Ovary (tissue), 9 donors: Measurements from ENCODE around the gene RFX4. TPM values are rescaled to one million over a fixed set of nuclear protein-coding genes. Genes with fewer than 3 reads are reported as not detected.
A peak's percentile ranks its signal among the peaks of the same experiment; 100 is the strongest.

Source experiments
- DNase-seq, 5 donors: peaks; one replicate each; pipeline ENCODE4 v3.0.0-alpha.2; 2019 to 2020
- H3K27ac ChIP-seq, 2 donors: fragments of 200-600 bp; one replicate each; pipeline versions ENCODE4 v1.5.1 to v1.8.0; 2019 to 2022
- H3K27me3 ChIP-seq: fragments of 200-600 bp; one replicate; pipeline ENCODE4 v1.8.0; 2022
- H3K36me3 ChIP-seq: fragments of 200-600 bp; sonication (generic); one replicate; pipeline ENCODE4 v1.5.1; 2019
- H3K4me1 ChIP-seq: one replicate; pipeline ENCODE4 v1.8.1; 2013; ENCODE audit warnings: mild to moderate bottlenecking, moderate library complexity; ENCODE audit not compliant: insufficient read depth
- H3K4me3 ChIP-seq: fragments of 200-600 bp; sonication (generic); one replicate; pipeline ENCODE4 v1.5.1; 2017
- H3K9me3 ChIP-seq, 2 donors: fragments of 200-600 bp in 1 of 2; sonication (generic) in 1 of 2; one replicate each; pipeline versions ENCODE4 v1.5.1 to v1.8.1; 2013 to 2019; ENCODE audit warnings: mild to moderate bottlenecking in 1 of 2, moderate library complexity in 1 of 2
- EP300 ChIP-seq: sonication (generic); formaldehyde crosslinking; IDR thresholded peaks from one replicate; pipeline ENCODE4 v1.6.1; 2017; ENCODE audit warnings: antibody characterized with exemption
- POLR2A ChIP-seq: fragments of 450-650 bp; IDR thresholded peaks from one replicate; pipeline ENCODE4 v1.6.1; 2017; ENCODE audit warnings: antibody characterized with exemption, mild to moderate bottlenecking, moderate library complexity
- WGBS, 3 donors: extraction: QIAGEN DNeasy Blood & Tissue Kit in 1 of 3; methylation state at CpG; one replicate each; pipeline versions ENCODE4 v1.1.5 to v1.1.7; 2013 to 2017; 5-methylcytosine and 5-hydroxymethylcytosine counted together
- intact Hi-C, 4 donors: fragments of 100-400 bp; cut with DNase I; formaldehyde crosslinking; loops; one replicate each; pipeline versions ENCODE4 v1.11.0 to v1.15.1; 2022 to 2023
- polyA plus RNA-seq, 2 donors: library from polyadenylated mRNA; stranded (reverse); fragments of 200-250 nt in 1 of 2; fragments of 350-450 nt in 1 of 2; fragmentation: Illumina TruSeq in 1 of 2; extraction: RNeasy Lipid Tissue Mini Kit (QIAGEN cat#74804) in 1 of 2; gene quantifications; one replicate each; pipeline ENCODE4 v1.2.3, GENCODE V29; 2013 to 2014
- total RNA-seq, 7 donors: library from RNA; depleted of rRNA in 2 of 7; stranded (reverse); fragments of >200 nt in 2 of 7; fragmentation: NEBNext Ultra II Directional in 3 of 7; extraction: Animal tissue kit (Norgen Biotek cat#: 25700) in 3 of 7; gene quantifications; one replicate each; pipeline versions ENCODE4 v1.1.0 to v1.2.4, GENCODE V29; 2016 to 2023
- TF ChIP-seq, protein P1 (sequence below), 3 donors: fragments of 450-650 bp in 2 of 3; fragments of 200-600 bp in 1 of 3; IDR thresholded peaks; one replicate each; pipeline versions ENCODE4 v1.5.1 to v1.8.0; 2016 to 2022; ENCODE audit warnings: antibody characterized with exemption in 3 of 3, mild to moderate bottlenecking in 1 of 3
- donor health status: DM: no; HTN: no; CAD: no; lungs with moderate emphysema.
- donor health status: DM: no; HTN: no; CAD: no.
- donor health status: Bipolar disorder and iron deficiency.
- donor health status: DM: yes; HTN: yes; CAD: no.
- donor health status: DM: no; HTN: no; CAD: no.
- donor health status: DM: yes; HTN: yes; CAD: no.

The RFX4 gene
- total and polyA plus RNA-seq, 9 donors: 0.30 TPM; not detected in 8

DNA sequence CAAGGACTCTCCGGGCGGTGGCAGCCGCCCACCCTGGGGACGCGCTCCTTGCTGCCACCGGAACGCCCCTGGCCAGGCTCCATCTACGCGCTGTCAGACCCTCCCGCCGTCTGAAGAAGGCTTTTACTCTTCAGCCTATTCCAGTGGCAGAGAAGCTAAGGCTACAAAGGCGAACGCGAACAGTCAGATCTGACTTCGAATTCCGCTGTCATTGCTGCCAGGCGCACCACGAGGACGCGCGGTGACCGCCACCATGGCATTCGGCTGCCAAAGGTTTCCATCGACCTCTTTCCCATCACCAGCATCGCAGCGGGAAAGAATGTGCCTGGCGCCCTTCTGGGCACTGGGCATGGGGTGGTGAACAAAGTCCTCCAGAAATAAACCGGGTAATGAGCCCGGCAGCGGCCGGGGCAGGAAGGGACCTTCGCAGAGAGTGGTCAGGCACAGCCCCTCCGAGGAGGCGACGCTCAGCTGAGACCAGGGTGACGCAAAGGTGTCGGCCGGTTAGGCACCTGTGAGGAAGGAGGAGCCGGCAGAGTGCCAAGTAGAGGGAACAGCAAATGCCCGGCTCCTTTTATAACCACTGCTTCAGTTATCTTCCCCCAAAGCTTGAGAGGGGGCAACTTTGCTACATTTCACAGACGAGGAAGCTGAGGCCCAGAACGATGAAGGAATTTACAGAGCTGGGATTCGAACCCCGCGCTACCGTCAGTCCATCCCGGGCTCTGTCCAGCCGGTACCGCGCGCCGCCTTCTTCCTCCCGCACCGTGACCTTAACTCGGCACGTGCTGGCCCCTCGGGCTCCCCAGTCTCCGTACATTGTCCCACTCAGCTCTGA lies 1.9 kb upstream of the RFX4 start:
- Histone ChIP-seq H3K27me3 (peaks cover 7% of the 10 kb centered on the region), H3K4me3 (no peak overlapping the region), H3K27ac (no peak overlapping the region), H3K9me3 (no peaks in the 10 kb centered on the region), H3K36me3 (no peaks in the 10 kb centered on the region), H3K4me1 (peaks cover 5% of the 10 kb centered on the region)
- DNase-seq: no peak
- WGBS, 3 donors: 3 to 6% (median 4%) methylated on average over 52 to 58 of the region's 58 CpGs
- intact Hi-C loops: no loop called here
- TF ChIP-seq POLR2A (no peak), EP300 (no peak)
- TF ChIP-seq, protein P1, sequence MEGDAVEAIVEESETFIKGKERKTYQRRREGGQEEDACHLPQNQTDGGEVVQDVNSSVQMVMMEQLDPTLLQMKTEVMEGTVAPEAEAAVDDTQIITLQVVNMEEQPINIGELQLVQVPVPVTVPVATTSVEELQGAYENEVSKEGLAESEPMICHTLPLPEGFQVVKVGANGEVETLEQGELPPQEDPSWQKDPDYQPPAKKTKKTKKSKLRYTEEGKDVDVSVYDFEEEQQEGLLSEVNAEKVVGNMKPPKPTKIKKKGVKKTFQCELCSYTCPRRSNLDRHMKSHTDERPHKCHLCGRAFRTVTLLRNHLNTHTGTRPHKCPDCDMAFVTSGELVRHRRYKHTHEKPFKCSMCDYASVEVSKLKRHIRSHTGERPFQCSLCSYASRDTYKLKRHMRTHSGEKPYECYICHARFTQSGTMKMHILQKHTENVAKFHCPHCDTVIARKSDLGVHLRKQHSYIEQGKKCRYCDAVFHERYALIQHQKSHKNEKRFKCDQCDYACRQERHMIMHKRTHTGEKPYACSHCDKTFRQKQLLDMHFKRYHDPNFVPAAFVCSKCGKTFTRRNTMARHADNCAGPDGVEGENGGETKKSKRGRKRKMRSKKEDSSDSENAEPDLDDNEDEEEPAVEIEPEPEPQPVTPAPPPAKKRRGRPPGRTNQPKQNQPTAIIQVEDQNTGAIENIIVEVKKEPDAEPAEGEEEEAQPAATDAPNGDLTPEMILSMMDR (IDR thresholded peaks at IDR 0.05): no peak

DNA sequence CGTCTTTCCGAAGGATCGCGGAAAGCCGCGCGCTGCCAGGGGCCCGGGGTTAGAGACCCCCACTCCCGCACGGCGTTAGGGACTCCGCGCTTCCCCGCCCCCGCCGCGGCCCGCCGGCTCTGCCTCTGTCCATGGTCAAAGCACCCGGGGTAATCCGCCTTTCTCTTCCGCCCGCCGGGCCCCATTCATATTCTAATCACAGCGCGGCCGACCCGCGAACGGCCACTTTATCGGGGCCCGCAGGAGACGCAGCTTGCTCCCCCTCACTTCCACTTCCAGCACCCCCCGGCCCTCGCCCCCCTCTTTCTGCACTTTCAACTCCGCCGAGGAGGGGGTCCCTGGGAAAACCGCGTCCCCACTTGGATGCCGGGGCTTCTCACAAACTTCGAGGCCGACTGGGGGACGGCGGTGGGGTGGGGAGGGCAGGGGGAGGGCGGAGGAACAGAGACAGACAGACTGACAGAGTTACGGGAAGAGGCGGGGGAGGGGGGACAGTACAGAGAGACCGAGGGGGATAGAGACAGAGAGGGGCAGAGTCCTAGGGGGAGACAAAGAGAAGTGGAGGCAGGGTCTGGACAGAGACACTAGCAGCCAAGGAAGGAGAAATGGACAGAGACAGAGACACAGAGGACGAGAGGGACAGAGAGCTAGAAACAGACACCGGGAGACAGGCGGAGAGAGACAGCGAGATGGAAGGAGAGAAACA lies 1.1 kb upstream of the RFX4 start:
- H3K4me3 ChIP-seq: no peak overlapping the region
- TF ChIP-seq EP300: no peak
- no peak for TF ChIP-seq POLR2A
- TF ChIP-seq, protein P1 (IDR thresholded peaks at IDR 0.05): no peak
- H3K9me3 ChIP-seq: no peaks in the 10 kb centered on the region
- peaks cover 6% of the 10 kb centered on the region for H3K4me1 ChIP-seq
- H3K27me3 ChIP-seq: peaks cover 7% of the 10 kb centered on the region
- intact Hi-C loops: no loop called here
- DNase-seq: no peak
- no peak overlapping the region for H3K27ac ChIP-seq
- no peaks in the 10 kb centered on the region for H3K36me3 ChIP-seq
- 1 to 2% (median 1%) methylated on average over 52 of the region's 52 CpGs for WGBS, 3 donors

DNA sequence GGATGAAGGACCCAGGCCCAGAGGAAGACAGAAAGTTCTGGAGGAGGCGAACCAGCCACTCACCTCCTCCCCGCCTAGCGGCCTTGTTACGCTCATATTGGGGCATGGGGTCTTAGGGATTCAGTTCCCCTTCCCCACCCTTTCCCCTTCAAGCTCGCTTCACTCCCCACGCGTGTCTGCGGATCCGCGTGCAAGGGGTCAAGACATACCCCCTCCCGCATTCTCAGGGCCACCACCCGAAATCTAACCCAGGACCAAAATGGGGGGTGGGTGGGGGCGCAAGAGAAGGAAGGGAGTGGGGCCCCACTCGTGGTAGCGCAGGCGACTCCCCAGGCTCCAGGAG lies 584 bp upstream of the RFX4 start:
- peaks cover 9% of the 10 kb centered on the region for H3K4me1 ChIP-seq
- intact Hi-C loops: no loop called here
- TF ChIP-seq EP300 (no peak), POLR2A (no peak)
- TF ChIP-seq, protein P1 (IDR thresholded peaks at IDR 0.05): no peak
- H3K4me3 ChIP-seq: no peak overlapping the region
- no peak for DNase-seq
- no peak overlapping the region for H3K27ac ChIP-seq
- H3K36me3 ChIP-seq: no peaks in the 10 kb centered on the region
- 3 to 5% (median 5%) methylated on average over 16 of the region's 16 CpGs for WGBS, 3 donors
- peaks cover 7% of the 10 kb centered on the region for H3K27me3 ChIP-seq
- no peaks in the 10 kb centered on the region for H3K9me3 ChIP-seq

DNA sequence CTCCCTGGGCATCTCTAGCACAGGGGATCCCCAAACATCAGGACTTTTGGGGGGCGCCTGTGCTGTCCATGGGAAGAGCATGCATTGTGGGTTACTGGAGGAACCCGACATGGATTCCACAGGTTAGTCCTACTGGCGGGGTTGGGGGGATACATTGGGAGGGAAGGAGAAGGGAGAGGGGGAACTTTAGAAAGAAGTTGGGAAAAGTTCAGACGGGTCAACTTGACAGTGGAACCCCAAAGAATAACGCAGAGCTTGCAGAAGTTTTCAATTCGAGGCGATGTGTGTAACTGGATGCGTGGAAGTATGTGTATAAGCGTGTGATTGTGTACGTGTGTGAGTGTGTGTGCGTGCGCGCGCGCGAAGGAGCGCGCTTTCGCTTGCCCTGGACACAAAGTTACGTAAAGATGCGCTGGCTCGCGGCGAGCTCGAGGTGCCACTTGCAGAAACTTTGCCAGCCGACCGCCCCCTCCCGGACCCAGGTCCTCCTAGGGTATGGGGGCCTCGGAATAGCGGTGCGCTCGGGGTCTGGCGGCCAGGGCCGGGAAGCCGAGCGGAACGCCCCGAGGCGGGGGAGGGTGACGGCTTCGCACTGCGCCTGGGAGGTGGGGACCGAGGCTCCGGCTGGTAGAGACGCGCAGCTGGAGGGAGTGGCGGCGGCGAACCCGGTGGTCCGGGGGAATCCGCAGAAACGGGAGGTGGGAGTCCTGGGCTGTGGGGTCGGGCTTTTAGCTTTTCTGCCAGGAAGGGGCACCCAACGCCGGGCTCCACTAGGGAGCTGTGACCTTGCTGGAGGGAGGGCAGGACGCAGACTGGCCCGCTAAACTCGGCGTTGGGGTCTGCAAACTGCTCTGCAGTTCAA lies 669 bp downstream of the RFX4 start:
- no peaks in the 10 kb centered on the region for H3K9me3 ChIP-seq
- H3K36me3 ChIP-seq: no peaks in the 10 kb centered on the region
- intact Hi-C loops: no loop called here
- 1 to 2% (median 1%) methylated on average over 60 of the region's 60 CpGs for WGBS, 3 donors
- peak overlapping the region; percentile 27 for H3K4me3 ChIP-seq
- no peak overlapping the region for H3K27ac ChIP-seq
- no peak for DNase-seq
- H3K27me3 ChIP-seq: peaks cover 7% of the 10 kb centered on the region
- peaks cover 9% of the 10 kb centered on the region for H3K4me1 ChIP-seq
- TF ChIP-seq POLR2A (no peak), EP300 (no peak)
- TF ChIP-seq, protein P1 (IDR thresholded peaks at IDR 0.05): no peak
